Measurements from ENCODE around the gene WFDC10B. TPM values are rescaled to one million over a fixed set of nuclear protein-coding genes. Genes with fewer than 3 reads are reported as not detected.
A peak's percentile ranks its signal among the peaks of the same experiment; 100 is the strongest.

WFDC10B gene
- polyA plus RNA-seq, 2 of the 4 experiments (the other 2 are of a cell fraction), result not detected

GRCh38 chr20:45685896-45686295 lies 18.9 kb downstream of the WFDC10B start:
- no peak for FAIRE-seq
- H3K4me3 ChIP-seq, result no peak overlapping the region
- H3K4me2 ChIP-seq, result no peak overlapping the region
- no peak for TF ChIP-seq USF2 (IDR thresholded peaks at IDR 0.05)
- no peak for TF ChIP-seq NPAS2 (CRISPR knock-in tag; IDR thresholded peaks at IDR 0.05; ENCODE audit: borderline replicate concordance)
- 0 out of 5 replicates have a peak, but pooled peaks of 1 of the 2 experiments have one; percentile 3 for TF ChIP-seq RAD21 (conservative IDR thresholded peaks at IDR 0.05 in 1 of 2, IDR thresholded peaks at IDR 0.05 in 1 of 2)
- ChIA-PET CTCF (interaction anchor here (0.6 kb wide), 1 partner anchor 582 kb away, joined by 6 read pairs; no protein-coding TSS in a partner anchor), POLR2A (no interaction called here)
- no peak overlapping the region for H3K27ac ChIP-seq
- no peaks in the 10 kb centered on the region for H3K9me3 ChIP-seq
- H3K4me1 ChIP-seq, result no peaks in the 10 kb centered on the region
- peak; percentile 80 to 83 for ATAC-seq
- WGBS (ENCODE audit: missing lambda C conversion rate), result 14% methylated on average over 3 of the region's 3 CpGs
- DNase-seq (ENCODE audit: low read depth in 1 of 2, low spot score in 1 of 2), result peak; percentile 21 to 25

GRCh38 chr20:45679650-45680049 lies 25.2 kb downstream of the WFDC10B start:
- ChIA-PET CTCF (interaction anchor here (0.9 to 1.7 kb wide), 3 partner anchors 10 to 91 kb away, joined by 3 to 4 read pairs (median 3); no protein-coding TSS in a partner anchor), POLR2A (no interaction called here)
- no peak for DNase-seq (ENCODE audit: low read depth in 1 of 2, low spot score in 1 of 2)
- Histone ChIP-seq H3K4me1 (no peaks in the 10 kb centered on the region), H3K4me3 (no peak overlapping the region), H3K4me2 (no peak overlapping the region), H3K9me3 (peaks cover 6% of the 10 kb centered on the region; the same call in 1 of the 3 replicates), H3K27ac (no peak overlapping the region)
- no peak for FAIRE-seq
- TF ChIP-seq USF2 (IDR thresholded peaks at IDR 0.05) (no peak), KDM5A (IDR thresholded peaks at IDR 0.05) (no peak), HOXB13 (CRISPR knock-in tag; IDR thresholded peaks at IDR 0.05; ENCODE audit: low read depth) (no peak)
- ATAC-seq, result no peak

GRCh38 chr20:45672765-45673164 lies 32.1 kb downstream of the WFDC10B start:
- Histone ChIP-seq H3K27ac (no peak overlapping the region), H3K4me3 (no peak overlapping the region), H3K4me1 (no peaks in the 10 kb centered on the region), H3K9me3 (no peaks in the 10 kb centered on the region), H3K4me2 (no peak overlapping the region)
- no peak for FAIRE-seq
- no peak for DNase-seq (ENCODE audit: low read depth in 1 of 2, low spot score in 1 of 2)
- CTCF ChIA-PET, result no interaction called here
- TF ChIP-seq RNF2 (IDR thresholded peaks at IDR 0.05; ENCODE audit: borderline replicate concordance, low read depth) (no peak), RAD21 (conservative IDR thresholded peaks at IDR 0.05 in 1 of 2, IDR thresholded peaks at IDR 0.05 in 1 of 2) (no peak), TP53 (CRISPR knock-in tag; IDR thresholded peaks at IDR 0.05) (no peak), CBX8 (IDR thresholded peaks at IDR 0.05) (no peak), HES2 (IDR thresholded peaks at IDR 0.05) (no peak), ELK1 (IDR thresholded peaks at IDR 0.05; ENCODE audit: low read depth, low read length) (no peak), HMGXB4 (CRISPR knock-in tag; IDR thresholded peaks at IDR 0.05; ENCODE audit: borderline replicate concordance) (no peak), TFCP2L1 (CRISPR knock-in tag; IDR thresholded peaks at IDR 0.05) (no peak), JUNB (IDR thresholded peaks at IDR 0.05) (no peak), BCL3 (IDR thresholded peaks at IDR 0.05) (no peak), USF2 (IDR thresholded peaks at IDR 0.05) (no peak), KDM1A (IDR thresholded peaks at IDR 0.05; ENCODE audit: low read depth) (no peak), CEBPB (IDR thresholded peaks at IDR 0.05) (no peak), MYC (IDR thresholded peaks at IDR 0.05; ENCODE audit: borderline replicate concordance, low read length) (no peak), ZFP36 (IDR thresholded peaks at IDR 0.05; ENCODE audit: borderline replicate concordance, partially characterized antibody) (no peak), MAFK (IDR thresholded peaks at IDR 0.05; ENCODE audit: partially characterized antibody) (no peak), MAZ (IDR thresholded peaks at IDR 0.05; ENCODE audit: borderline replicate concordance, low read depth, low read length) (no peak)
- POLR2A ChIA-PET, result no interaction called here
- ATAC-seq, result no peak

Measured in A549 (cell line).